Tibial nerve (tissue), 4 donors: ENCODE measurements around the gene SLC1A1.
"Not testable (repeated sequence)": the region's sequence is repeated elsewhere in the genome, so short reads cannot be mapped to it uniquely, and the experiment has no call there.

Experiments used
- CTCF ChIP-seq, 5 experiments: fragments of 200-600 bp in 3 of 5; fragments of 450-650 bp in 2 of 5; sonication (generic) in 3 of 5; IDR thresholded peaks; one replicate each; pipeline ENCODE4 v1.5.1; 2016 to 2019; ENCODE audit warnings: antibody characterized with exemption in 5 of 5, mild to moderate bottlenecking in 3 of 5, moderate library complexity in 2 of 5
- EP300 ChIP-seq, 2 donors: sonication (generic); formaldehyde crosslinking; IDR thresholded peaks; one replicate each; pipeline ENCODE4 v1.6.1; 2017; ENCODE audit warnings: antibody characterized with exemption in 2 of 2, mild to moderate bottlenecking in 1 of 2
- POLR2A ChIP-seq, 2 donors: fragments of 450-650 bp; IDR thresholded peaks; one replicate each; pipeline ENCODE4 v1.6.1; 2017; ENCODE audit warnings: antibody characterized with exemption in 2 of 2, mild to moderate bottlenecking in 2 of 2, moderate library complexity in 2 of 2

- TF ChIP-seq CTCF, POLR2A, EP300 (IDR thresholded peaks at IDR 0.05): not testable (repeated sequence)
Measured at GRCh38 chr9:4533881-4534280, 43.6 kb downstream of the SLC1A1 start.
